Kidney (tissue), 14 donors: ENCODE results near the gene RGL3. TPM values are rescaled to one million over a fixed set of nuclear protein-coding genes. Genes with fewer than 3 reads are reported as not detected.

ENCODE experiments used
- DNase-seq, 5 donors: peaks; one replicate each; pipeline ENCODE4 v3.0.0-alpha.2; 2013 to 2020
- FAIRE-seq: peaks from 2 replicates; lab custom pipeline; 2012; peaks lifted over from hg19 to GRCh38; lab: Jason Lieb, UNC
- H3K27ac ChIP-seq, 2 donors: one replicate each; pipeline ENCODE4 v1.7.0; 2013; ENCODE audit warnings: low read depth in 2 of 2, low read length in 2 of 2, inconsistent platforms in 1 of 2
- H3K27me3 ChIP-seq: one replicate; pipeline ENCODE4 v1.7.1; 2013; ENCODE audit warnings: low read length, inconsistent platforms; ENCODE audit not compliant: control insufficient read depth, insufficient read depth
- H3K36me3 ChIP-seq, 3 donors: one replicate each; pipeline versions ENCODE4 v1.7.0 to v1.7.1; 2013; ENCODE audit warnings: low read length in 3 of 3, control low read depth in 1 of 3, inconsistent platforms in 1 of 3; ENCODE audit not compliant: insufficient read depth in 3 of 3, control insufficient read depth in 2 of 3
- H3K4me1 ChIP-seq, 3 donors: one replicate each; pipeline versions ENCODE4 v1.7.0 to v1.7.1; 2013; ENCODE audit warnings: low read length in 3 of 3, inconsistent platforms in 1 of 3, low read depth in 1 of 3; ENCODE audit not compliant: control insufficient read depth in 2 of 3, insufficient read depth in 2 of 3
- H3K4me3 ChIP-seq, 3 donors: one replicate each; pipeline versions ENCODE4 v1.7.0 to v1.8.1; 2013; ENCODE audit warnings: low read length in 3 of 3, control low read depth in 1 of 3, inconsistent platforms in 1 of 3
- H3K9ac ChIP-seq, 3 donors: one replicate each; pipeline versions ENCODE4 v1.7.0 to v1.7.1; 2013; ENCODE audit warnings: low read length in 3 of 3, control low read depth in 1 of 3, inconsistent platforms in 1 of 3
- H3K9me3 ChIP-seq, 3 donors: one replicate each; pipeline versions ENCODE4 v1.7.0 to v1.7.1; 2013; ENCODE audit warnings: low read length in 3 of 3, control low read depth in 1 of 3, inconsistent platforms in 1 of 3; ENCODE audit not compliant: control insufficient read depth in 2 of 3, insufficient read depth in 1 of 3
- intact Hi-C: fragments of 100-400 bp; cut with DNase I; formaldehyde crosslinking; loops from one replicate; pipeline ENCODE4 v1.11.1; 2022
- polyA plus RNA-seq: library from polyadenylated mRNA; stranded (reverse); fragments of 350-450 nt; fragmentation: Illumina TruSeq; extraction: RNeasy Lipid Tissue Mini Kit (QIAGEN cat#74804); gene quantifications from one replicate; pipeline ENCODE4 v1.2.3, GENCODE V29; 2014; ENCODE audit warnings: low read depth, low replicate concordance; ENCODE audit not compliant: insufficient read depth
- total RNA-seq: library from RNA; stranded (reverse); fragmentation: NEBNext Ultra II Directional; extraction: Animal tissue kit (Norgen Biotek cat#: 25700); gene quantifications from one replicate; pipeline ENCODE4 v1.2.1, GENCODE V29; 2021
- TF ChIP-seq, protein P1 (sequence below): IDR thresholded peaks from 3 replicates; pipeline ENCODE4 v1.5.1; 2012; ENCODE audit warnings: mild to moderate bottlenecking, moderate library complexity, borderline replicate concordance; ENCODE audit not compliant: insufficient read depth; ENCODE audit errors: extremely low read depth
- donor health status: control.
- donor health status: control.
- donor health status: control.
- donor health status: control.
- donor health status: control.
- donor health status: DM: yes; HTN: yes; CAD: no.
- donor health status: Normal renal cell carcinoma (clear cell type).

The RGL3 gene
- total and polyA plus RNA-seq, 2 donors from 2014 or later: 56.9 to 126 TPM

GRCh38 chr19:11450570-11451326 is 31.6 kb upstream of the RGL3 start:
- Histone ChIP-seq H3K27me3 (no peaks in the 10 kb centered on the region), H3K9ac (no peak overlapping the region), H3K36me3 (peaks cover 0 to 6% (median 3%) of the 10 kb centered on the region in 3 donors), H3K27ac (no peak overlapping the region), H3K4me1 (no peaks in the 10 kb centered on the region), H3K4me3 (no peak overlapping the region), H3K9me3 (no peaks in the 10 kb centered on the region)
- TF ChIP-seq, protein P1, sequence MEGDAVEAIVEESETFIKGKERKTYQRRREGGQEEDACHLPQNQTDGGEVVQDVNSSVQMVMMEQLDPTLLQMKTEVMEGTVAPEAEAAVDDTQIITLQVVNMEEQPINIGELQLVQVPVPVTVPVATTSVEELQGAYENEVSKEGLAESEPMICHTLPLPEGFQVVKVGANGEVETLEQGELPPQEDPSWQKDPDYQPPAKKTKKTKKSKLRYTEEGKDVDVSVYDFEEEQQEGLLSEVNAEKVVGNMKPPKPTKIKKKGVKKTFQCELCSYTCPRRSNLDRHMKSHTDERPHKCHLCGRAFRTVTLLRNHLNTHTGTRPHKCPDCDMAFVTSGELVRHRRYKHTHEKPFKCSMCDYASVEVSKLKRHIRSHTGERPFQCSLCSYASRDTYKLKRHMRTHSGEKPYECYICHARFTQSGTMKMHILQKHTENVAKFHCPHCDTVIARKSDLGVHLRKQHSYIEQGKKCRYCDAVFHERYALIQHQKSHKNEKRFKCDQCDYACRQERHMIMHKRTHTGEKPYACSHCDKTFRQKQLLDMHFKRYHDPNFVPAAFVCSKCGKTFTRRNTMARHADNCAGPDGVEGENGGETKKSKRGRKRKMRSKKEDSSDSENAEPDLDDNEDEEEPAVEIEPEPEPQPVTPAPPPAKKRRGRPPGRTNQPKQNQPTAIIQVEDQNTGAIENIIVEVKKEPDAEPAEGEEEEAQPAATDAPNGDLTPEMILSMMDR: no peak
- intact Hi-C loops: no loop called here
- no peak for FAIRE-seq
- DNase-seq: no peak

DNA sequence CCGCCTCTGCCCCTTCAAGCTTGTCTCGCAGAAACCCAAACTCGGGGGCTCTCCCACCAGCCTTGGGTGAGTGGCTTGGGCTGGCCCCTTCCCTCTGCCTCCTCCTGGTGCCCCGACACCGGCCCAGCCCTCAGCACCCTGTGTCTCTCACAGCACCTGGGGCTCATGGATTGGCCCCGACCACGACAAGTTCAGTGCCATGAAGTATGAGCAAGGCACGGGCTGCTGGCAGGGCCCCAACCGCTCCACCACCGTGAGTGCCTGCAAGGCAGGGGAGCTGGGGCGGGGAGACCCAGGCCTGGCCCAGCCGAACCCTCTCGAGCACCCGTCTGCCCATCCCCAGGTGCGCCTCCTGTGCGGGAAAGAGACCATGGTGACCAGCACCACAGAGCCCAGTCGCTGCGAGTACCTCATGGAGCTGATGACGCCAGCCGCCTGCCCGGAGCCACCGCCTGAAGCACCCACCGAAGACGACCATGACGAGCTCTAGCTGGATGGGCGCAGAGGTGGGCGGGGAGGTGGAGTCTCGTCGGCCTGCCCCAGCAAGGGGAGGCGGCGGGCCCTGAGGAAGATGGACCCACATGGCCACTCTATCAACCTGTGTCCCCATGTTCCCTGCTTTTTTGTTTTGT is 29.9 kb upstream of the RGL3 start:
- TF ChIP-seq, protein P1: no peak
- DNase-seq: peak in 1 of 5 donors; percentile 75
- no peak for FAIRE-seq
- Histone ChIP-seq H3K27ac (no peak overlapping the region), H3K4me3 (no peak overlapping the region), H3K36me3 (peaks cover 0 to 6% (median 3%) of the 10 kb centered on the region in 3 donors), H3K9me3 (no peaks in the 10 kb centered on the region), H3K4me1 (no peaks in the 10 kb centered on the region), H3K9ac (no peak overlapping the region), H3K27me3 (no peaks in the 10 kb centered on the region)
- intact Hi-C loops: no loop called here

- no peak for DNase-seq
- Histone ChIP-seq H3K4me3 (no peak overlapping the region), H3K4me1 (no peaks in the 10 kb centered on the region), H3K9ac (no peak overlapping the region), H3K27ac (no peak overlapping the region), H3K9me3 (no peaks in the 10 kb centered on the region), H3K36me3 (peaks cover 0 to 6% (median 3%) of the 10 kb centered on the region in 3 donors), H3K27me3 (no peaks in the 10 kb centered on the region)
- FAIRE-seq: no peak
- intact Hi-C loops: no loop called here
- TF ChIP-seq, protein P1: no peak
These were observed 29.3 kb upstream of the RGL3 start for GRCh38 chr19:11448410-11448809.
